Measurements from ENCODE around the gene FGD4. TPM values are rescaled to one million over a fixed set of nuclear protein-coding genes. Genes with fewer than 3 reads are reported as not detected.

Gene FGD4
- total RNA-seq, 1 donor from 2014 or later, result 1.8 TPM

DNA sequence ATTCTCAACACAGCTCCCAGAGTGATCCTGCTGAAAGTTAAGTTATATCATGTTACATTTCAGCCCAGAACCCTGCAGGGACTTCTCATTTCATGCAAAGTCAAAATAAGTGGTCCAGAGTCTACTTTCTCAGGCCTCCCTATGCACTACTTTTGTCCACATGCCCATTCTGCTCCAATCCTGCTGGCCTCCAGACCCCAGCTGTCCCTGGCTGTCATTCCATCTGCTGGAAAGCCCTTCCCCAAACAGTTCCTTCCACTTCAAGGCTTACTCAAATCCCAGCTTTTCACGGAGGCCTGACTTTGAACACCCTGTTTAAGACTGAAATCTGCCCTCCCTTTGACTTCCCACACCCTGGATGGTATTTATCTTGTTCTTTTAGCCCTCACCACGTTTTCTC, 169.9 kb downstream of the FGD4 start:
- H3K27me3 Mint-ChIP-seq, result no peaks in the 10 kb centered on the region
- no peak for ATAC-seq (ENCODE audit: low read depth)
- ChIA-PET POLR2A (no interaction called here), CTCF (no interaction called here)
- no peaks in the 10 kb centered on the region for H3K9me3 Mint-ChIP-seq
- no peak for DNase-seq
- H3K4me3 Mint-ChIP-seq, result no peak overlapping the region
- TF ChIP-seq, protein P1, sequence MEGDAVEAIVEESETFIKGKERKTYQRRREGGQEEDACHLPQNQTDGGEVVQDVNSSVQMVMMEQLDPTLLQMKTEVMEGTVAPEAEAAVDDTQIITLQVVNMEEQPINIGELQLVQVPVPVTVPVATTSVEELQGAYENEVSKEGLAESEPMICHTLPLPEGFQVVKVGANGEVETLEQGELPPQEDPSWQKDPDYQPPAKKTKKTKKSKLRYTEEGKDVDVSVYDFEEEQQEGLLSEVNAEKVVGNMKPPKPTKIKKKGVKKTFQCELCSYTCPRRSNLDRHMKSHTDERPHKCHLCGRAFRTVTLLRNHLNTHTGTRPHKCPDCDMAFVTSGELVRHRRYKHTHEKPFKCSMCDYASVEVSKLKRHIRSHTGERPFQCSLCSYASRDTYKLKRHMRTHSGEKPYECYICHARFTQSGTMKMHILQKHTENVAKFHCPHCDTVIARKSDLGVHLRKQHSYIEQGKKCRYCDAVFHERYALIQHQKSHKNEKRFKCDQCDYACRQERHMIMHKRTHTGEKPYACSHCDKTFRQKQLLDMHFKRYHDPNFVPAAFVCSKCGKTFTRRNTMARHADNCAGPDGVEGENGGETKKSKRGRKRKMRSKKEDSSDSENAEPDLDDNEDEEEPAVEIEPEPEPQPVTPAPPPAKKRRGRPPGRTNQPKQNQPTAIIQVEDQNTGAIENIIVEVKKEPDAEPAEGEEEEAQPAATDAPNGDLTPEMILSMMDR (IDR thresholded peaks at IDR 0.05), result no peak
- intact Hi-C loops (cut with micrococcal nuclease), result no loop called here
- H3K27ac Mint-ChIP-seq, result no peak overlapping the region
- H3K36me3 Mint-ChIP-seq (ENCODE audit: low read depth), result no peaks in the 10 kb centered on the region
- peaks cover 11% of the 10 kb centered on the region for H3K4me1 Mint-ChIP-seq

DNA sequence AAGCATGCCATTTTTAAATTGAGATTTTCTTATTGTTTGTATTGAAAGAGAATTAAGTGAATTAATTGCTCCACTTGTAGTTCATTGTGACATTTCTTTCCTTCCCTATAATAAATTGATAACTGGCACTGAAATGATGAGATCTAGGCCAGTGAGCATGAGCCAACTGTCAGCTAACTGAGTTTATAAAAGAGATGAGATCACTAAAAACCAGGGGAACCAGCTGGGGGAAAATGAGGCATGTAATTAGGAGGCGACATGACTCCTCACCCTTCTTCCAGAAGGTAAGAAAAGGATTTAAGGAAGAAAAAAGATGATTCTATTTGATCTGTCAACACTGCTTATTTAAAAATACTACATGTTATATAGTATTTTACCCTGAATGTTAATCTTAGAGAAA, 175.2 kb downstream of the FGD4 start:
- ChIA-PET POLR2A (no interaction called here), CTCF (no interaction called here)
- ATAC-seq (ENCODE audit: low read depth) (no peak), DNase-seq (no peak)
- no peak overlapping the region for H3K4me3 Mint-ChIP-seq
- no peak overlapping the region for H3K27ac Mint-ChIP-seq
- peaks cover 2% of the 10 kb centered on the region for H3K36me3 Mint-ChIP-seq (ENCODE audit: low read depth)
- peaks cover 3% of the 10 kb centered on the region for H3K9me3 Mint-ChIP-seq
- peaks cover 11% of the 10 kb centered on the region for H3K4me1 Mint-ChIP-seq
- H3K27me3 Mint-ChIP-seq, result no peaks in the 10 kb centered on the region
- intact Hi-C loops (cut with micrococcal nuclease), result no loop called here
- TF ChIP-seq, protein P1 (IDR thresholded peaks at IDR 0.05), result no peak

DNA sequence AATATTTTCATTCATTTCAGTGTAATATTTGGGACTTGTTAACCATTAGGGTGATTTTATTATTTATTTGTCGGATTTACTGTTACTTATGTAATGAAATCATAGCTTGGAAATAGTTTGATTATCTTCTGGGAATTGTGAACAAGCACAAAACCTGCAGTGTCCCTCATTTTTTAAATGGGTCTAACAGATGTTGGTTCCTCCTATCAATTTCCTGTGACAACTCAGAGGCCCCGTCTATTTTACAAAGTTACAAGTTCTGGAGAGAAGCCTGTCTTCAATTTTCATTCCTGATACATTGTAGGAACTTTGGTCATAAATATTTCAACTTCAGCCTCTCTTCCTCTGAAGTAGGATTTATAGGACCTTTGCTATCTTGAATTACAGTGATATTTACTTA, 178.0 kb downstream of the FGD4 start:
- ChIA-PET CTCF (no interaction called here), POLR2A (no interaction called here)
- Mint-ChIP-seq H3K27ac (no peak overlapping the region), H3K27me3 (no peaks in the 10 kb centered on the region), H3K4me3 (no peak overlapping the region), H3K36me3 (ENCODE audit: low read depth) (peaks cover 4% of the 10 kb centered on the region), H3K4me1 (no peaks in the 10 kb centered on the region), H3K9me3 (peaks cover 3% of the 10 kb centered on the region)
- TF ChIP-seq, protein P1 (IDR thresholded peaks at IDR 0.05), result no peak
- intact Hi-C loops (cut with micrococcal nuclease), result no loop called here
- ATAC-seq (ENCODE audit: low read depth) (no peak), DNase-seq (no peak)

DNA sequence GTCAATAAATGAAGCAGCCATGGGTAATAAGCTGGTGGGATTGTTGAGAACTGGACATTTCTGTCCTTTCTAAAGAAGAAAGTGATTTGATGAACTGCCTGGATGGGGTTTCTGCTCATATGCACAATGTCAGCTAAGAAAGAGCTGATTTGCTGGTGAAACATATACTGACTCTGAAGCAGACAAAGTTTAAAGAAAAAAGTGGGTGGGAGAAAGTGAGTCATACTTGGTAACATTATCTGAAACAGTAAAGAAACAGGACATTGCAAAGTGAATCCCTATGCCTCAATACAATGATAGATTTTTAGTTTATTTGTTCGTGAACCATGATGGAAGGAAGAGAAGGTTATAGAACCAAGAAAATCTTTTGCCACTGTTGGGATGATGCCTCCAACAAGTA, 184.2 kb downstream of the FGD4 start:
- H3K27me3 Mint-ChIP-seq, result no peaks in the 10 kb centered on the region
- DNase-seq (no peak), ATAC-seq (ENCODE audit: low read depth) (no peak)
- peaks cover 16% of the 10 kb centered on the region for H3K4me1 Mint-ChIP-seq
- no peaks in the 10 kb centered on the region for H3K9me3 Mint-ChIP-seq
- peaks cover 4% of the 10 kb centered on the region for H3K36me3 Mint-ChIP-seq (ENCODE audit: low read depth)
- CTCF ChIA-PET, result no interaction called here
- H3K4me3 Mint-ChIP-seq, result no peak overlapping the region
- H3K27ac Mint-ChIP-seq, result no peak overlapping the region
- intact Hi-C loops (cut with micrococcal nuclease), result no loop called here
- POLR2A ChIA-PET, result no interaction called here
- TF ChIP-seq, protein P1 (IDR thresholded peaks at IDR 0.05), result no peak

DNA sequence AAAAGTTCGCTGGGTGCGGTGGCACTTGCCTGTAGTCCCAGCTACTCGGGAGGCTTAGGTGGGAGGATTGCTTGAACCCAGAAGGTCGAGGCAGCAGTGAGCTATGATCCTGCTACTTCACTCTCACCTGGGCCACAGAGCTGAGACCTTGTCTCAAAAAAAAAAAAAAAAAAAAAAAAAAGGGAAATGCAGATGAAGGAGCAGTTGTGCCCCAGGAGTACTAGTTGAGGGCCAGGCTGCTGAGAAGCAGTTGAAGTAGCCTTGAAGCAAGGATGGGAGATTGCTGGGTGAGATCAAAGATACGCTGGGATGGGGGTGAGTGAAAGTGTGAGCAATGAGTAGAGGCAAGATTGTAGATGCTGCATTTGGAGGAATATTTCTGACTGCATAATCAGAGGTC, 186.3 kb downstream of the FGD4 start:
- H3K4me3 Mint-ChIP-seq, result no peak overlapping the region
- TF ChIP-seq, protein P1 (IDR thresholded peaks at IDR 0.05), result no peak
- H3K9me3 Mint-ChIP-seq, result no peaks in the 10 kb centered on the region
- H3K4me1 Mint-ChIP-seq, result peaks cover 28% of the 10 kb centered on the region
- ChIA-PET CTCF (no interaction called here), POLR2A (no interaction called here)
- no peaks in the 10 kb centered on the region for H3K27me3 Mint-ChIP-seq
- intact Hi-C loops (cut with micrococcal nuclease), result no loop called here
- ATAC-seq (ENCODE audit: low read depth), result no peak
- H3K36me3 Mint-ChIP-seq (ENCODE audit: low read depth), result peaks cover 4% of the 10 kb centered on the region
- no peak for DNase-seq
- no peak overlapping the region for H3K27ac Mint-ChIP-seq

Data from activated B cell treated with CpG ODN at 0.5 μM for 24 hours (primary cell).